Measurements from ENCODE around the gene VPS51.

GRCh38 chr11:65058012-65058411, 38.0 kb upstream of the VPS51 start:
- TF ChIP-seq CTCF (IDR thresholded peaks at IDR 0.05; ENCODE audit: low read depth, low read length): no peak
- no peak for TF ChIP-seq POLR2A (IDR thresholded peaks at IDR 0.05; ENCODE audit: extremely low read depth, insufficient read length)
- TF ChIP-seq MAX (IDR thresholded peaks at IDR 0.05; ENCODE audit: low read depth, low read length): no peak
- no peak for TF ChIP-seq MYC (IDR thresholded peaks at IDR 0.05; ENCODE audit: low read depth, low read length)

All from NB4 (cell line).